HFF-Myc (cell line): ENCODE measurements around the gene ABCD4.

Source experiments
- DNase-seq: peaks from one replicate; pipeline ENCODE4 v3.0.0-alpha.2; 2011; ENCODE audit warnings: low read depth; ENCODE audit errors: extremely low read depth
- H3K4me3 ChIP-seq: replicated peaks from 2 replicates; pipeline ENCODE4 v1.5.1; 2011; ENCODE audit warnings: low read depth, mild to moderate bottlenecking, control low read depth, low read length
- CTCF ChIP-seq: IDR thresholded peaks from 2 replicates; pipeline ENCODE4 v1.5.1; 2012; ENCODE audit warnings: mild to moderate bottlenecking, low read depth, low read length, control low read depth; ENCODE audit errors: missing control alignments

The ABCD4 gene

GRCh38 chr14:74302634-74303569, at the start of gene ABCD4:
Gene ABCD4, minus strand, starts transcription at chr14:74302934. Its CDS starts 22 bp downstream, at chr14:74302912.
- TF ChIP-seq CTCF = peak; percentile 57
- peak within 1 kb of the TSS; percentile 89 for H3K4me3 ChIP-seq

GRCh38 chr14:74350928-74351323, 48.2 kb upstream of the ABCD4 start:
- H3K4me3 ChIP-seq = no peak overlapping the region
- no peak for DNase-seq
- no peak for TF ChIP-seq CTCF

More at GRCh38 chr14:74302634-74303569, at the start of gene ABCD4:
- DNase-seq = peak; percentile 69

GRCh38 chr14:74350211-74350927, 47.6 kb upstream of the ABCD4 start:
- TF ChIP-seq CTCF = no peak
- no peak overlapping the region for H3K4me3 ChIP-seq
- no peak for DNase-seq

GRCh38 chr14:74349757-74350156, 47.0 kb upstream of the ABCD4 start:
- DNase-seq = no peak
- H3K4me3 ChIP-seq = no peak overlapping the region
- no peak for TF ChIP-seq CTCF

GRCh38 chr14:74348735-74349463, 46.2 kb upstream of the ABCD4 start:
- DNase-seq = no peak
- H3K4me3 ChIP-seq = no peak overlapping the region
- no peak for TF ChIP-seq CTCF

GRCh38 chr14:74348241-74348734, 45.6 kb upstream of the ABCD4 start, which contains the start of gene VRTN:
Gene VRTN, plus strand, starts transcription at chr14:74348471. Its CDS starts 8,313 bp downstream, at chr14:74356784.
- no peak within 1 kb of the TSS for H3K4me3 ChIP-seq
- no peak for TF ChIP-seq CTCF
- DNase-seq = no peak
